K562 (cell line): ENCODE data around the gene PHF12. TPM values are rescaled to one million over a fixed set of nuclear protein-coding genes. Genes with fewer than 3 reads are reported as not detected.
A peak's percentile ranks its signal among the peaks of the same experiment; 100 is the strongest.

Experiments
- ARID2 ChIP-seq: fragments of 450-650 bp; IDR thresholded peaks from 2 replicates; pipeline ENCODE4 v1.6.1; 2017; ENCODE audit warnings: antibody characterized with exemption, mild to moderate bottlenecking
- FOXA1 ChIP-seq: fragments of 450-650 bp; IDR thresholded peaks from 2 replicates; pipeline ENCODE4 v1.6.1; 2016; ENCODE audit warnings: mild to moderate bottlenecking, borderline replicate concordance
- GABPB1 ChIP-seq: sonication (generic); formaldehyde crosslinking; IDR thresholded peaks from 2 replicates; pipeline ENCODE4 v1.8.0; 2022; ENCODE audit warnings: mild to moderate bottlenecking, missing genetic modification reagents
- HES1 ChIP-seq: fragments of 450-650 bp; IDR thresholded peaks from 2 replicates; pipeline ENCODE4 v1.6.1; 2016; ENCODE audit warnings: low read depth, mild to moderate bottlenecking, moderate library complexity
- JUND ChIP-seq, 2 experiments: IDR thresholded peaks; 2 replicates in 1 of 2; 3 replicates in 1 of 2; pipeline ENCODE4 v1.6.1; 2011; ENCODE audit warnings: borderline replicate concordance in 2 of 2, low read depth in 2 of 2, low read length in 2 of 2, improper control_type of control experiment in 1 of 2, missing biosample characterization in 1 of 2, missing genetic modification characterization in 1 of 2, missing genetic modification reagents in 1 of 2
- KHSRP ChIP-seq: fragments of 450-650 bp; IDR thresholded peaks from 2 replicates; pipeline ENCODE4 v1.6.1; 2017
- KLF10 ChIP-seq: fragments of 250-450 bp; sonication (Bioruptor Pico); IDR thresholded peaks from 2 replicates; pipeline ENCODE4 v1.6.1; 2021; ENCODE audit warnings: matching md5 sums
- LARP7 ChIP-seq: fragments of 450-650 bp; IDR thresholded peaks from 2 replicates; pipeline ENCODE4 v1.6.1; 2016
- NFATC3 ChIP-seq: fragments of 450-650 bp; IDR thresholded peaks from 2 replicates; pipeline ENCODE4 v1.6.1; 2017; ENCODE audit warnings: mild to moderate bottlenecking
- PHB ChIP-seq: fragments of 250-450 bp; sonication (Bioruptor Pico); IDR thresholded peaks from 2 replicates; pipeline ENCODE4 v1.5.0; 2021
- PTRF ChIP-seq: fragments of 450-650 bp; IDR thresholded peaks from 2 replicates; pipeline ENCODE4 v1.6.1; 2016; ENCODE audit warnings: mild to moderate bottlenecking, missing genetic modification characterization, missing compliant biosample characterization
- RBM25 ChIP-seq: fragments of 200-400 bp; formaldehyde crosslinking; IDR thresholded peaks from 2 replicates; pipeline ENCODE4 v1.6.1; 2018; ENCODE audit warnings: low read length, low read depth, moderate library complexity; ENCODE audit not compliant: severe bottlenecking
- RNF2 ChIP-seq: sonication (generic); IDR thresholded peaks from 2 replicates; pipeline ENCODE4 v1.6.1; 2016
- SFPQ ChIP-seq: fragments of 200-400 bp; formaldehyde crosslinking; IDR thresholded peaks from 2 replicates; pipeline ENCODE4 v1.6.1; 2017; ENCODE audit warnings: mild to moderate bottlenecking, low read depth, low read length, moderate library complexity
- SNIP1 ChIP-seq: fragments of 450-650 bp; IDR thresholded peaks from 2 replicates; pipeline ENCODE4 v1.7.1; 2017; ENCODE audit warnings: low read depth, mild to moderate bottlenecking
- SP2 ChIP-seq: IDR thresholded peaks from 2 replicates; pipeline ENCODE4 v1.6.1; 2011; ENCODE audit warnings: mild to moderate bottlenecking, low read depth, low read length, moderate library complexity; ENCODE audit not compliant: poor library complexity, severe bottlenecking; ENCODE audit errors: extremely low read depth
- SRSF9 ChIP-seq: fragments of 200-400 bp; formaldehyde crosslinking; IDR thresholded peaks from 2 replicates; pipeline ENCODE4 v1.6.1; 2017; ENCODE audit warnings: low read depth, low read length, borderline replicate concordance
- TFAP4 ChIP-seq: sonication (generic); formaldehyde crosslinking; IDR thresholded peaks from 2 replicates; pipeline ENCODE4 v1.8.0; 2022; ENCODE audit warnings: missing genetic modification reagents, mild to moderate bottlenecking, moderate library complexity, borderline replicate concordance
- ZNF121 ChIP-seq: sonication (generic); formaldehyde crosslinking; conservative IDR thresholded peaks from 2 replicates; pipeline ENCODE4 v1.8.0; 2022; ENCODE audit warnings: missing genetic modification reagents
- ZNF24 ChIP-seq: fragments of 450-650 bp; IDR thresholded peaks from 2 replicates; pipeline ENCODE4 v1.6.1; 2016
- ZNF347 ChIP-seq: fragments of 450-650 bp; formaldehyde crosslinking; IDR thresholded peaks from 2 replicates; pipeline ENCODE4 v1.4.0; 2020; ENCODE audit warnings: low read depth, mild to moderate bottlenecking, moderate library complexity
- ZNF696 ChIP-seq: fragments of 250-450 bp; sonication (Bioruptor Pico); conservative IDR thresholded peaks from 2 replicates; pipeline ENCODE4 v1.4.0; 2020; ENCODE audit warnings: mild to moderate bottlenecking, moderate library complexity
- polyA plus RNA-seq, 8 experiments: library from polyadenylated mRNA; depleted of rRNA in 4 of 8; stranded (reverse) in 5 of 8; unstranded in 3 of 8; fragments of >200 nt; fragmentation: Nextera tagmentation in 2 of 8; fragmentation: Illumina TruSeq in 1 of 8; extraction: Ambion mirVana in 2 of 8; extraction: Trizol in 1 of 8; gene quantifications; 2 replicates each; pipeline versions ENCODE4 v1.2.1 to v1.2.3, GENCODE V29; 2011 to 2014; ENCODE audit warnings: inconsistent platforms in 1 of 8, missing spikeins in 1 of 8
- total RNA-seq, 7 experiments: library from RNA; depleted of rRNA in 6 of 7; stranded (reverse); fragments of >200 nt in 6 of 7; fragmentation: Illumina TruSeq in 2 of 7; extraction: Trizol in 2 of 7; gene quantifications; 2 replicates each; pipeline versions ENCODE4 v1.2.1 to v1.2.3, GENCODE V29; 2011 to 2021; ENCODE audit warnings: low replicate concordance in 1 of 7
- TF ChIP-seq, protein P1 (sequence below): sonication (generic); formaldehyde crosslinking; IDR thresholded peaks from 2 replicates; pipeline ENCODE4 v1.8.0; 2022; ENCODE audit warnings: mild to moderate bottlenecking, missing genetic modification reagents

PHF12 gene
- total and polyA plus RNA-seq, 9 of the 15 experiments (the other 6 are each of a cell fraction or from before 2014, with no cell fraction given): 0.82 to 31.3 (median 13.5) TPM

GRCh38 chr17:28902819-28903545 lies 48.3 kb downstream of the PHF12 start, which contains the start of gene DHRS13 (continued):
- TF ChIP-seq KLF10 (no peak), ZNF696 (CRISPR knock-in tag) (no peak), HES1 (0 out of 2 replicates have a peak, but pooled peaks have one; percentile 4), PHB (CRISPR knock-in tag) (no peak), KHSRP (no peak), ZNF347 (CRISPR knock-in tag) (no peak), SFPQ (no peak), SNIP1 (no peak), LARP7 (no peak), JUND (IDR thresholded peaks at IDR 0.05; ENCODE audit: borderline replicate concordance, low read depth, low read length) (peak; percentile 86; the same call in 1 of the 2 replicates), JUND (tag; IDR thresholded peaks at IDR 0.05; ENCODE audit: borderline replicate concordance, low read depth, low read length) (peak; percentile 65; the same call in 1 of the 3 replicates), NFATC3 (no peak), SRSF9 (no peak), ZNF121 (CRISPR knock-in tag) (no peak), RBM25 (peak; percentile 95), RNF2 (peak; percentile 46; the same call in 1 of the 2 replicates), TFAP4 (CRISPR knock-in tag) (peak; percentile 82; the same call in 1 of the 2 replicates), ARID2 (peak; percentile 96), ZNF24 (peak; percentile 85), SP2 (no peak), GABPB1 (CRISPR knock-in tag) (peak; percentile 74), FOXA1 (no peak), PTRF (tag) (no peak)
- TF ChIP-seq, protein P1, sequence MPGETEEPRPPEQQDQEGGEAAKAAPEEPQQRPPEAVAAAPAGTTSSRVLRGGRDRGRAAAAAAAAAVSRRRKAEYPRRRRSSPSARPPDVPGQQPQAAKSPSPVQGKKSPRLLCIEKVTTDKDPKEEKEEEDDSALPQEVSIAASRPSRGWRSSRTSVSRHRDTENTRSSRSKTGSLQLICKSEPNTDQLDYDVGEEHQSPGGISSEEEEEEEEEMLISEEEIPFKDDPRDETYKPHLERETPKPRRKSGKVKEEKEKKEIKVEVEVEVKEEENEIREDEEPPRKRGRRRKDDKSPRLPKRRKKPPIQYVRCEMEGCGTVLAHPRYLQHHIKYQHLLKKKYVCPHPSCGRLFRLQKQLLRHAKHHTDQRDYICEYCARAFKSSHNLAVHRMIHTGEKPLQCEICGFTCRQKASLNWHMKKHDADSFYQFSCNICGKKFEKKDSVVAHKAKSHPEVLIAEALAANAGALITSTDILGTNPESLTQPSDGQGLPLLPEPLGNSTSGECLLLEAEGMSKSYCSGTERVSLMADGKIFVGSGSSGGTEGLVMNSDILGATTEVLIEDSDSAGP (CRISPR knock-in tag): no peak
